GM19455 (cell line): ENCODE measurements around the gene DNM1.
A peak's percentile ranks its signal among the peaks of the same experiment; 100 is the strongest.
"Not testable (repeated sequence)": the region's sequence is repeated elsewhere in the genome, so short reads cannot be mapped to it uniquely, and the experiment has no call there.

Source experiments
- ATAC-seq: cut with Tn5 transposase; IDR thresholded peaks from one replicate; pipeline ENCODE4 v1.9.1; 2021; ENCODE audit not compliant: unreplicated experiment

Gene DNM1

DNA sequence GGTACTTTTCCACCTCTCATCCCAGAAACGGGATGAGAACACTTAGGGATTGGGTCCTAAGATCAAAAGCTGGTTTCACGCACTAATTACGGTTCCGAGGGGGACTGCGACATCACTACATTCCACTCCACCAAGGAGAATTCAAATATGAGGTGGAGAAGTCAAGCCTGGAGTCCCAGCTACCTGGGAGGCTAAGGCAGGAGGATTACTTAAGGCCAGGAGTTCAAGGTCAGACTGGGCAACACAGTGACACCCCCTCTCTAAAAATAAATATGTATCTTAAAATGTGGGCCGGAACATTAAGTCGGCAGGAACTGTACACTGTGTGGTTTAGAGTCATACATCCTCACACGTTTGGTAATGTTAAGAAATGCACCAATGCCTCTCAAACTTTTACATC is 71.1 kb downstream of the DNM1 start:
- no peak for ATAC-seq

DNA sequence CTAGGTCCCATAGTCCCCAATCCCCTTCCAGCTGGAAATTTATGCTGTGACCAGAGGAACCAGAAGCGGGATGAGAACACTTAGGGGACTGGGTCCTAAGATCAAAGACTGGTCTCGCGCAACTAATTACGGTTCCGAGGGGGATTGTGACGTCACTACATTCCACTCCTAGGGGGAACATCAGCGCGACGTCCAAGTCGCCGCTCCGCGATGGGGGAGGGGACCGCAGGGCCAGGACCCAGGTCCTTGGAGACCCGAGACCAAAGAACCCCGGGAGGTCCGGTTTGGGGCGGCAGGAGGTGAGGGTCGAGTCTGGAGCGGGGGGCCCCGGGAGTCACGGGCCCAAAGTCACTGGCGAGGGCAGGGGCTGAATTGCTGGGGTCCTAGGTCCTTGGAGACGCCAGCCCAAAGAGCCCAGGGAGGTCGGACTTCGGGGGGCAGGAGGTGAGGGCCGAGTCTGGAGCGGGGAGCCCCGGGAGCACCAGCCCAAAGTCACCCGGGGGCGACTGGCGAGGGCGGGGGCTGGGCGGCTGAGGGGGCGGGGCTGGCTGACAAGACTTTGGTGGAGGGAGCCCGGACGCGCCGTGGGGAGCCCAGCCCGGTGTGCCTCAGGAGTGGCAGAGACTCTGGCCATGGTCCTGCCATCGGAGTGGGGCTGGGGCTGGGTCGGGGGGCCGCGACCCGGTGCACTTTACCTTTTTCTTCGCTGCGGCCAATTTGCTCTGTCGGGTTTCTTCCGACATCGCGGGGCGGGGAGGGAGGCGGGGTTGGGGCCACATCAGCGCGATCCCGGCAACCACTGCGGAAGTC is 72.2 kb downstream of the DNM1 start, which contains the start of gene GOLGA2:
GOLGA2 (minus strand) TSS at position 810 of the 810 bp plus-strand sequence; CDS start at position 779, 31 bp downstream.
- peak; percentile 53 for ATAC-seq

DNA sequence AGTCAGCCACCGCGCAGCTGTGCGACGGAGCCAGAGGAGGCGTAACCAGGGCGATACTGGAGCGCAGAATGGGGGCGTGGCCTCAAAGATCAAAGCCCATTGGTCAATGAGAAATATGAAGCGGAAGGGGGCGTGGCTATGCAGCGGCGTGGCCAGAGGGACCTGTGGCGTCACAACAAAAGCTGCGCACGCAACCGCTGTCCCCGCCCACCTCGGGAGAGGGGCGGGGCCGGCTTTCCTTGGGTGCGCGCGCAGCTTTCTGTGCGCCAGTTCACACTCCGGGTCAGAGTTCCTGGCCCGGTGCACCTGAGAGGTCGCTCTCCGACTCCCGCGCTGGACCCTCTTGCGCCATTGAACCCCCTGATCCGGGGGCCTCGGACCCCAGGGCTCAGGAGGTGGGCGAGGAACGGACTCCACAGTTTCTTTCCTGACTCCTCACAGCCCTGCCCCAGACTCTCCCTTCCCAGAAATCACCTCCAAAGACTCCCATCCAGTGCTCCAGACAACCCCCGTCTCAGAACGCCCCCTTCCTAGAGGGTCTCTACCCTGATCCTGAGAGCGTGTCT is 72.9 kb downstream of the DNM1 start, which contains the start of gene SWI5:
SWI5 (plus strand) TSS at position 269 of the 566 bp plus-strand sequence.
- ATAC-seq: peak; percentile 96

DNA sequence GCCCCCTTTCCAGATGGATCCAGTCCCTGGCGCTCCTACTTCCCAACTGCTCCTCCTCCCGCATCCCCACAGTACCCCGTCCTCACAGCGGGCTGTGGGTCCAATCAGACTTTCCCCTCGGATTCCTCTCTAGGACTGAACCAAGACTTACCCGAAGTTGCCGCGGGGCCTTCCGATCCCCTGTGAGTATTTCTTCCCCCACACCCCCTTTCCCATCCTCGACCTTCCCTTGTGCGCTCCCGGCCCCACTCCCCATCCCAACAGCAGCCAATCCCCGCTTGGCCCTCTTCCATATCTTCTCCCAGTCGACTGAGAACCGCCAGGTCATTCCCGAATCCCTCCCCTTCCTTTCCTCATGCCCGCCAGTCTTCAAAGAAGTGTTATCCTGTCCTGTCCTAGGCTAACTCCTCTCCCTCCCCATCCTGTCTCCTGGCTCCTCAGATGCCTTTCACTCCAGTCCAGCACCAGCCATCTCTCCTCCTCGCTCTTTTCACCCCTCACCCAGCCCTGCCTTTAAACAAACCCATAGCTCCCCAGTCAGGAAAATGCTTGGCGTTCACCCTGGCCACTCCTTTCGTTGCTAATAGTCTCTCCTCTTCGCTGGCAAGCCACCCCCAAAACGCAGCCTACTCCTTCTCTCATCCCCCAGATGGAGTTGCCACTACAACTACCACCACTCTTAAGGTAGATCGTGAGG is 73.5 kb downstream of the DNM1 start:
- no peak for ATAC-seq

DNA sequence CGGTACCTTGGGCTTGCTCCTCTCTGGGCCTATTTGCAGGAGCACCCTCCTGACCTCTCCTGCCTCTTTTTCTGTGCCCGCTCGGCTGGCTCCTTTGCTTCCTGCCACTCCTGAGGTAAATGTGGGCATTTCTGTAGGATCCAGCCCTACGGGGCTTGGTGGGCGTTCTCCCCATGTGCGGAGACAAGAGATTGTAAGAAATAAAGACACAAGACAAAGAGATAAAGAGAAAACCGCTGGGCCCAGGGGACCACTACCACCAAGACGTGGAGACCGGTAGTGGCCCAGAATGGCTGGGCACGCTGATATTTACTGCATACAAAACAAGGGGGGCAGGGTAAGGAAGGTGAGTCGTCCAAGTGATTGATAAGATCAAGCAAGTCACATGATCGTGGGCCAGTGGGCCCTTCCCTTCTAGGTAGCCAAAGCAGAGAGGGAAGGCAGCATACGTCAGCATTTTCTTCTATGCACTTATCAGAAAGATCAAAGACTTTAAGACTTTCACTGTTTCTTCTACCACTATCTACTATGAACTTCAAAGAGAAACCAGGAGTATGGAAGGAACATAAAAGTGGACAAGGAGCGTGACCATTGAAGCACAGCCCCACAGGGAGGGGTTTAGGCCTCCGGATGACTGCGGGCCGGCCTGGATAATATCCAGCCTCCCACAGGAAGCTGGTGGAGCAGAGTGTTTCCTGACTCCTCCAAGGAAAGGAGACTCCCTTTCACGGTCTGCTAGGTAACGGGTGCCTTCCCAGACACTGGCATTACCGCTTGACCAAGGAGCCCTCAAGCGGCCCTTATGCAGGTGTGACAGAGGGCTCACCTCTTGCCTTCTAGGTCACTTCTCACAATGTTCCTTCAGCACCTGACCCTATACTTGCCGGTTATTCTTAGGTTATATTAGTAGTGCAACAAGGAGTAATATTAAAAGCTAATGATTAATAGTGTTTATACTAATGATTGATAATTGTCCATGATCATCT is 76.2 kb downstream of the DNM1 start:
- not testable (repeated sequence) for ATAC-seq

DNA sequence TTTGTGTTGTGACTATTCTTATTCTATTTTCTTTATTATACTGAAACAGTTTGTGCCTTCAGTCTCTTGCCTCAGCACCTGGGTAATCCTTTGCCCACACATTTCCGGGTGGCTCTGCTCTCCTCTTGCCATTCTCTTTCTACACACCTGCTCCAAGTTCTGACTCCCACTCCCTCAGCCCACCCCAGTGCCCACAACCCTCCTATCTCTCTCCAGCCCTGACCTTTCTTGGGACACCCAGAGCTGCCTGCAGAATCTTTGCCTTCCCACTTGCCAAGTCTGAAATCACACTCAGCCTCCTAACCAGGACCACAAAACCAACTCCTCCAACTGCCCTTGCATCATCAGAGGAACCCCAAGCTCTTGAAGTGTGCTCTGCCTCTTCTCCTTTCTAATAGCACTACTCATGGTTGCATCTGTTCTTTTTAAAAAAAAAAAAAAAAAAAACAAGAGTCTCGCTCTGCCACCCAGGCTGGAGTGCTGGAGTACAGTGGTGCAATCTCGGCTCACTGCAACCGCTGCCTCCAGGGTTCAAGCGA is 77.0 kb downstream of the DNM1 start:
- ATAC-seq: no peak

DNA sequence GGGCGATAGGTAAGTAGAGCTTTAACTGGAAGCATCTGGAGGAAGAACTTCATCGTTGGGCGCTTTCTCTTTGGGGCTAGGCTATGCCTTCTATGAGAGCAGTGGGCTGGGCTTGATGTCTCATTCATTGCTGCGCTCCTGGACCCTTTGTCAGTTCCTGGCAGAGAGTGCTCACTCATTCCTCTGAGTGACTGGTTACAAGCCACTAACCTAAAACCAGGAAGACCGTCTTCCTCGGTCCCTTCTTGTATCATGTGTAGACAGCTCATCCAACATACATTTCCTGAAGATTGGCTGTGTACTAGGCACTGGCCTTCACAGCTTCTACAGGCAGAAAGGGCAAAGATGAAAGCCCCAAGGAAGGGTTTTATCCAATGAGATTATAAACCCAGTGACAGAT is 79.3 kb downstream of the DNM1 start:
- ATAC-seq: no peak

DNA sequence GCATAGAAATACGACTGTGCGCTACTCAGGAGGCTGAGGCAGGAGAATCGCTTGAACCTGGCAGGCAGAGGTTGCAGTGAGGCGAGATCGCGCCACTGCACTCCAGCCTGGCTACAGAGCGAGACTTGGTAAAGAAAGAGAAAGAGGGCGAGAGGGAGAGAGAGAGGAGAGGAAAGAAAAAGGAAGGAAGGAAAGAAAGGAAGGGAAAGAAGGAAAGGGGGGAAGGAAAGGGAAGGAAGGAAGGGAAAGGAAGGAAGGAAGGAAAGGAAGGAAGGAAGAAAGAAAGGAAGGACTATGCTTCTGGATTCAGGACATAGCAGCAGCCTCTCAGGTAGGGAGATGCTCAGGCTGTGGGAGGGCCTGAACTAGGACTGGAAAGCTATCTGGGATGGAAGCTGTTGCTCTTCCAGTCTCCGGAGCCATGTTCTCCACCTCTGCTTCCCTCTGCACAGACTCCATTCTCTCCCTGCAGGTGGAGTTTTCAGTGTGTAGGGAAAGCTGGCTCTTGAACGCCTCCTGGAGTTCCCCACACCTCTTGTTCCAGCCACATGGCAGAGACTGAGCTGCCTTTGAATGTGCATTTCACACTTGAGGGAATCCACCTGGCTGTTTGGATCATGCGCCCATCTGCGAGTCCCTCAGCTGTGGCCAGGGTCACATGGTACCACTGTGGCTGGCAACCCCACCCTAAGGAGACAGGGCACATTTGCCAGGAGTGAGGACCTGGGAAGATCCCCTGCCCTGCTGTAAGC is 82.0 kb downstream of the DNM1 start:
- ATAC-seq: no peak

DNA sequence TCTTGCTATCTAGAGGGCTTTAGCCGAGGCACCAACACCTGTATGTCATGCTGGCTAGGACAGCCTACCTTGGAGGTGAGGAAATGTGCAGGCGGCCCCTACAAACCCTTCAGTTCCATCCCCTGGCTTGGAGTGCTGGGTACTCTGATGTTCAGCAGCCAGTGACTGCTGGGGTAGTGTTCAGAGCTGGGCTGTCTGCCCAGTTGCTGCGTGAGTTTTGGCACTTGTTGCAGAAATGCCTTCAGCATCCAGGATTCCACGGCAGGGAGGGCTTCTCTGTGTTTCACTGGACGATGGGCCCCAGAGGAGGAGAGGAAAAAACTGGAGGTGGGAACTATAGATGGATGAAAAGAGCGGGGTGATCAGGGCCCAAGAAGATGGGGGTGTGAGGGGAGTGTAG is 83.3 kb downstream of the DNM1 start:
- ATAC-seq: no peak

DNA sequence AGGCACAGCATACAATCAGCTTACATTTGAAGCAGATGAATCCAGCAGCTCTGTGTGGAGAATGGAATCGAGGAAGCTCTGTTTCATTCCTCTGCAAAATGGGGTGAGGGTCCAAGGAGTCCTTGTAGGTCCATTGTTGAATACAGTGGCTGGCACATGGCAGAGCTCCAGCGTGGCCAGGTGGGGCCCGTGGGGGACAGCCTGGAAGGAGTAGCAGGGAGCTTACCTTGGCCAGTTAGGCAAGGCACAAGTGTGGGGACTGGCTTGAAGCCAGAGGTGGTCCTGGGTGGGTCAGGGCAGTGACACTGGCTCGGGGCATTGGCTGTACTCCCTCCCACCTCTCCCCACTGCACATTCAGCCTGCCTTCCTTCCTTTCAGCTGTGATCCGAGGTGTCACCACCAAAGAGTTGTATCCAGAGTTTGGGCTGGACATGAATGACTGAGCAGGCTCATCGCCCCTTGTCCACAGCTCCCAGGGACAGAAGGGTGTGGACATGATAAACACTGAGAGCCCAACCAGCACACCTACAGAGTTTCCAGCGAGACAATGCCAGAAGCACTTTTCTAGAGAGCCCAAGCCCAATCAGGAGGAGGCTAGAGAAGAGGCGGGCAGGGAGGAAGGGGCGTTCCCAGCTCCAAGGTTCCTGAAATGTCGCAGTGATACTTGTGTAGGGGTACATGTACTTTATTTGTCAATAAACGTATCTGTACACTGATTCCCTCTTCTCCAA is 85.3 kb downstream of the DNM1 start:
- no peak for ATAC-seq

DNA sequence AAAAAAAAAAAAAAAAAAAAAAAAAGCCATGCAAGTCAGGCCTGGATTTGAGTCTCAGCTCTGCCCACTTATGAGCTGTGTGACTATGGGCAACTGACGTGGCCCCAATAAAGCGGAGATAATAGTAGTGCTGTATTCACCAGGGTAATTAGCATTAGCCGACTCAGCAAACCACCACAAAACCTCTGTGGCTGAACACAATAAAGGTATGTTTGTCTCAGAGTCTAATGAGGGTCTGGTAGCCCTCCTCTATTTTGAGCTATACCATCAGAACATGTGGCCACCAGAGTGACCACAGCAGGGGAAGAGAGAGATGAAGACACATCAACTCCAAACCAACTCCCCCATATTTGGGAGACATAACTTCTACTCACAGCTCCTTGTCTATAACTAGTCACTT is 88.8 kb downstream of the DNM1 start:
- ATAC-seq: no peak

DNA sequence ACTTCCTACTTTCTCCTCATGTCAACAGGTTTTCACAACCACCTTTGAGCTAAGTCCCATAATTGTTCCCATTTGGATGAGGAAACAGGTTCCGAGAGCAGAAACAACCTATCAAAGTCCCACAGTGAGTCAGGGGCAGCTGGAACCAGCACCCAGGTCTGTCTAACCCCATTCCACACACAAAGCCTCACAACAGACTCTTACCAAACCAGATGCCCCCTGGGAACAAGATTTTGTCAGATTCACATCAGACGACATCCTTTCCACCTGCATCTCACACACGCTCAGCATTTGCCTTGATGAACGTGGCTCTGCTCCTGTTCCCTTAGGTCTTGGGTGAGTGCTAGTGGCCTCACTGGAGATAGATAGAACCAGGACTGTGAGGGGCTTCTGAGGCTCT is 89.9 kb downstream of the DNM1 start:
- ATAC-seq: no peak

DNA sequence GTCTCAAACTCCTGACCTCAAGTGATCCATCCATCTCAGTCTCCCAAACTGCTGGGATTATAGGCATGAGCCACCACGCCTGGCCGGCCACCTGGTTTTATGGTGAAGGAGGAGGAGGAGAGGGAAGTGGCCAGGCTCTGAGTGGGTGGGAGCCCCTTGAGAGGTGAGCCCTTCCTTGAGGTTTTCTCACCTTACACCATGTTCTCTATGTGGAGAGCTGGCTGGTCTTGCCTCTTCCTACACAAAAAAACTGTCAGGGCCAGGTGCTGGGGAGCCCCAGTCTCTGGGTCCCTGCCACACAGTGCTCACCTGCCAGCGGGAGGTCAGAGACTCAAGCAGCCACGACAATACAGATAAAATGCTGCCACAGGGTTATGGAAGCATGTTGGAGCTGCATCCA is 91.0 kb downstream of the DNM1 start:
- no peak for ATAC-seq

DNA sequence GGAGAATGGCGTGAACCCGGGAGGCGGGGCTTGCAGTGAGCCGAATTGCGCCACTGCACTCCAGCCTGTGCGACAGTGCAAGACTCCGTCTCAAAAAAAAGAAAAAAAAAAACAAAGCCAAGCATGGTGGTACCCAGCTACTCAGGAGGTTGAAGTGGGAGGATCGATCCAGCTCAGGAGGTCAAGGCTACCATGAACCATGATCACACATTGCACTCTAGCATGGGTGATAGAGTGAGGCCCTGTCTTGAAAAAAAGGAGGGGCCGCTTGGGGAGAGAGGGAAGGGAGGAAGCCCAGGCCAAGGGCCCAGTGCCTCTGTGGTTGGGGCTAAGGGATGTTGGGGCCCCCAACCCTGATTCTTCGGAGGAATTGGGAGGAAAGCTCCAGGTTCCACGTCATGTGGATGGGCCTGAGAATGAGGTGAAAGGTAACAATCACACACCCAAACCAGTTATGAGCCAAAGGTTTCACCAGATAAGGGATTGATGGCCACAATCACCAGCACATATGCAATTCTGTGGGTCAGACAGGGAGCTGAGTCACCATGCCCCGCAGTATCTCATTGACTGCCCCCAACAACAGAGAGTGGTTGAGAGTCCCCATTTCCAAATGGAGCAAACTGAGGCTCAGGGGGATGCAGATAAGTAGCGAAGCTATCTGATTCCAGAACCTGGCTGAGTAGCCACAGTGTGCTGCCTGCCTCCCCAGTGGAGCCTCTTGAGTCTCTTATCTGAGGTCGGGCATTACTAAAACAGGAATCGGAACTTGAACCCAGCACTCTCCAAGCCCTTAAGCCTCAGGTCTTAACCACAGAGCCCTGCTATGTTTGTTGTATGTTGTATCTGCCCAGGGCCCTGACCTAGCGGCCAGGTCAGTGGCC is 93.4 kb downstream of the DNM1 start:
- no peak for ATAC-seq

DNA sequence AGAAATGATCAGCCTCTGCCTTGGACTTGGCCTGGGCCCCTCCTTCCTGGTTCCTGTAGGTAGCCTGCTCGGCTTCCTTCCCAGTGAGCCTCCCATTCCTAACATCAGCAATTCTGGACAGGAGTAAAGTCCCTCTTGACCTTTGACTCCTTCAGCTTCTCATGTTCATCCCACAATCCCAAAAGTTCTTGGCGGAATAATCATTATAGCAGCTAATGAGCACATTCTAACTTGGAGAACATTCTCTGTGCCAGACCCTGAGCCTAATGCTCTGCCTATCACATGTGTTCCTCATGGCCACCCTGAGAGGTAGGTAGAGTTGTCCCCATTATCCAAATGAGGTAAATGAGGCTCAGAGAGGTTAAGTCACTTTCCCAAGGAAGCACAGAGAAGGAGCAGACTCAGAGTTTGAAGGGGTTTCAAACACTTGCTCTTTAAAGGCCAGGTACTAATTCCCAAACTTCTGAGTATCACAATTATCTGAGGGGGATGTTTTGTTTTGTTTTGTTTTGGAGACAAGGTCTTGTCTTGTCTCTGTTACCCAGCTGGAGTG is 94.1 kb downstream of the DNM1 start:
- no peak for ATAC-seq

DNA sequence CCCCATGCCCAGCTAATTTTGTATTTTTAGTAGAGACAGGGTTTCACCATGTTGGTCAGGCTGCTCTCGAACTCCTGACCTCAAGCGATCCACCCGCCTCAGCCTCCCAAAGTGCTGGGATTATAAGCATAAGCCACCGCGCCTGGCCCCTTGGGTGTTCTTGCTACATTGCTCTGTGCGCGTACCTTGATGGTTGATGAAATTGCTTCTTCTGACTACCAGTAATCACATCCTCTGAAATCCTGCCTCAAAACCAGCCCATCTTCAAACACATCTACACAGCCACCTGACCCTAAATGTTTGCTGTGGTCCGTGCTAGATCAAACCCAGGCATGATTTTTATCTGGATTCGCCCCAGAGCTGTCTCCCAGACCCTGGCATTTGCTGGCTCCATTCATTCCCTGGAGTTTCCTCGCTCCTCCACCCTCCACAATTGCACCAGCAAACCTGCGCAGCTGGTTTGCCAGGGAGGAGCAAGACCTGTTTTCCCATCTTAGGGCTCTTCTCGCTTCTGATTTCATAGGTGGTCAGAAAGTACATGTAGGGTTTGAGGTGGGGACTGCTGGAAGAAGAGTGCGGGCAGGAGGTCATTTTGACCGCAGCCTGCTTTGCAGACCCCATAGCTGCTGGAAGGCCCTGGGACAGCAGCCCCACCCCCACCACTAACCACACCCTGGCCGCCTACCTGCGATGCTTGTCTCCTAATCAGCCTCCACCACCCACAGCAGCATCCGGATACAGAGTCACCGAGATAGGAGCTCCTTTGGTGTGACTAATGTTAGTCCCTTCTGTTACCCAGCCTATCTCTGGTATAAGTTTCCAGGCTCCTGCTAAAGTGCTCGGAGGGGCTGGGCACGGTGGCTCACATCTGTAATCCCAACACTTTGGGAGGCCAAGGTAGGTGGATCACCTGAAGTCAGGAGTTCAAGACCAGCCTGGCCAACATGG is 95.6 kb downstream of the DNM1 start:
- no peak for ATAC-seq
